ENCODE measurements around the gene EFNB3.

Gene EFNB3

DNA sequence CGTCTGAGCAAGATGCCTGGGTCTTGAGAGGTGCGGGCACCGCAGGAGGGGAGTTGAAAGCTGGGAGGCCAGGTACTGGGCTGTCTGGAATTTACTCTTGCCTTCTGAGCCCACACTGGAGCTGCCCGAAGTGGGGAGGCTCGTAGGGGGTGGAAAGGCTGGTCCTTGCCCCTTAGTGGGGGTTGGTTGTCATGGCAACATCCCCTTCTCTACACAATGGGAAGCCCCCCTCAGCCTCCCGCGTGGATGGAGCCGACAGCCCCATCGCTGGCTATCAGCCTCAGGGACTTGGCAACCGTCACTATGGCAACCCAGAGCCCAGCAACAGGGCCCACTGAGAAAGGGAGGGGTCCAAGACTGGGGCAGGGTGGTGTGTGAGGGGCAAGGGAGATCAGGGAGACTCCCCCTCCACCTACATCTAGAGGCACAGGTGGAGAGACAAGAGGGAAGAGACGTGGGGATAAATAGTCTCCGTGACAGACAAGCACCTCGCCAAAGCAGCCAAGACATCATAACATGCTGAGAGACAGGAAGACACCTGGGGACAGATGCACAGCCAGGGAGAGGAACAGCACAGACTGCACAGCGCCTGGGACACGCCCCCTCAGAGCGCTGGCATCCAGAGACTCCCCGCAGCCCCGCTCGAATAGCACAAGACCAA lies 7.2 kb downstream of the EFNB3 start:
- H4K20me1 ChIP-seq = peaks cover 0 to 8% (median 0%) of the 10 kb centered on the region in 11 experiments; a peak in 4 of 22 replicates
- H3K27ac ChIP-seq = no peak overlapping the region
- H3K4me3 ChIP-seq = no peak overlapping the region
- peaks cover 45 to 80% (median 62%) of the 10 kb centered on the region in 10 experiments for H3K4me1 ChIP-seq
- peaks cover 40 to 80% (median 69%) of the 10 kb centered on the region in 11 experiments for H3K27me3 ChIP-seq
- no peaks in the 10 kb centered on the region for H3K9me3 ChIP-seq (replicated peaks in 1 of 11)
- no peak for TF ChIP-seq Cebpa-rat (IDR thresholded peaks at IDR 0.05)
- no peaks in the 10 kb centered on the region for H3K36me3 ChIP-seq
- H3K9ac ChIP-seq = no peak overlapping the region
- H3K4me2 ChIP-seq = peak overlapping the region in 4 of 11 experiments; percentile 3 to 71 (median 29); a peak in 6 of 22 replicates

GRCh38 chr17:7713782-7714181 lies 8.8 kb downstream of the EFNB3 start:
- Histone ChIP-seq H3K9ac (peak overlapping the region in 4 of 11 experiments; percentile 16 to 35 (median 22); a peak in 3 of 22 replicates), H3K9me3 (replicated peaks in 1 of 11) (no peaks in the 10 kb centered on the region), H4K20me1 (no peaks in the 10 kb centered on the region), H3K4me3 (no peak overlapping the region), H3K27ac (peak overlapping the region in 5 of 11 experiments; percentile 4 to 35 (median 12); a peak in 1 of 22 replicates), H3K4me2 (peak overlapping the region; percentile 36 to 98 (median 93)), H3K4me1 (peaks cover 52 to 92% (median 75%) of the 10 kb centered on the region in 10 experiments), H3K36me3 (no peaks in the 10 kb centered on the region), H3K27me3 (peaks cover 42 to 81% (median 71%) of the 10 kb centered on the region in 11 experiments)
- TF ChIP-seq Cebpa-rat (IDR thresholded peaks at IDR 0.05) = no peak

DNA sequence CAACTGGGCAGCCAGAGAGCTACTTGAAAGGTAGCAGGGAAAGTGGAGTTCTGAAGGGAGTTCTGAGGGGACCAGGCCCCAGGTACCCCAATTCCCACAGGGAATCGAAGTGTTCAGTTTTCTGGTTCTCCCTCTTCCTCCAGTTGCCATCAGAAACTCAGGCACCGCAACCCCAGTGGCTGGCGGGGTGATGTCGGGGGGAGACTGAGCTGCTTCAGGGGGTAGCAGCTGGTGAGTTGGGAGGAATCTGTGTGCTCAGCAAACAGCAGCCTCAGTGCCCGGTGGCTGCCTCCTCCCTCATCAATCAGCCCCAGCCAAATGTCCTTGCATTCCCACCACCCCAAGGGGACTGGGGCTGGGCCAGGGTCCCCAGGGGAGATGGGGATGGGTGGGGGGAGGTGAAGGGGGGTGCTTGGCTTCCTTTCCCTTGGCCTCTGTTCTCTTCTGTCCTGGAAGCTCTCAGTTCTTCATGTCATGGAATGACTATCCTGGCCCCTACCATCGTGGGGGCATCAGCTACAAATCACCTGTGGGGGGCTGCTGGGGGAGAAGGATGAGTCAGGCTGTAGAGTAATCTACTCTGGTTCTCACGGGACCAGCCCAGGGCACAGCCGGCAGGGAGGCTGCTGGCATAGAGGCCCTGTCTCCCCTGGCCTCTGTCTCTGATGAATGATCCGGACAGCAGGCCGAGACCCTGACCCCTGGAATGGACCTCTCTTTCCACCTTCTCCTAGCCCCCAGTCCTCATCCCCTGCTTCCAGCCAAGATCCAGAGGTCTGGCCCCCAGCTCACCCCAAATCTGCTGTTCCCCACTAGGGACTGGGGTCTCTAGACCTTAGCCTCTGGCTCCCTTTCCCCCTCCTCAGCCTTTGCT lies 10.0 kb downstream of the EFNB3 start:
- Histone ChIP-seq H3K4me1 (peaks cover 50 to 82% (median 72%) of the 10 kb centered on the region in 10 experiments), H4K20me1 (no peaks in the 10 kb centered on the region; a peak in 1 of 22 replicates), H3K27me3 (peaks cover 45 to 87% (median 82%) of the 10 kb centered on the region in 11 experiments), H3K27ac (no peak overlapping the region), H3K4me2 (peak overlapping the region; percentile 36 to 98 (median 93); a peak in 21 of 22 replicates), H3K9me3 (replicated peaks in 1 of 11) (no peaks in the 10 kb centered on the region), H3K36me3 (no peaks in the 10 kb centered on the region), H3K4me3 (no peak overlapping the region), H3K9ac (peak overlapping the region in 3 of 11 experiments; percentile 16 to 44 (median 25); a peak in 2 of 22 replicates)
- TF ChIP-seq Cebpa-rat (IDR thresholded peaks at IDR 0.05) = no peak

DNA sequence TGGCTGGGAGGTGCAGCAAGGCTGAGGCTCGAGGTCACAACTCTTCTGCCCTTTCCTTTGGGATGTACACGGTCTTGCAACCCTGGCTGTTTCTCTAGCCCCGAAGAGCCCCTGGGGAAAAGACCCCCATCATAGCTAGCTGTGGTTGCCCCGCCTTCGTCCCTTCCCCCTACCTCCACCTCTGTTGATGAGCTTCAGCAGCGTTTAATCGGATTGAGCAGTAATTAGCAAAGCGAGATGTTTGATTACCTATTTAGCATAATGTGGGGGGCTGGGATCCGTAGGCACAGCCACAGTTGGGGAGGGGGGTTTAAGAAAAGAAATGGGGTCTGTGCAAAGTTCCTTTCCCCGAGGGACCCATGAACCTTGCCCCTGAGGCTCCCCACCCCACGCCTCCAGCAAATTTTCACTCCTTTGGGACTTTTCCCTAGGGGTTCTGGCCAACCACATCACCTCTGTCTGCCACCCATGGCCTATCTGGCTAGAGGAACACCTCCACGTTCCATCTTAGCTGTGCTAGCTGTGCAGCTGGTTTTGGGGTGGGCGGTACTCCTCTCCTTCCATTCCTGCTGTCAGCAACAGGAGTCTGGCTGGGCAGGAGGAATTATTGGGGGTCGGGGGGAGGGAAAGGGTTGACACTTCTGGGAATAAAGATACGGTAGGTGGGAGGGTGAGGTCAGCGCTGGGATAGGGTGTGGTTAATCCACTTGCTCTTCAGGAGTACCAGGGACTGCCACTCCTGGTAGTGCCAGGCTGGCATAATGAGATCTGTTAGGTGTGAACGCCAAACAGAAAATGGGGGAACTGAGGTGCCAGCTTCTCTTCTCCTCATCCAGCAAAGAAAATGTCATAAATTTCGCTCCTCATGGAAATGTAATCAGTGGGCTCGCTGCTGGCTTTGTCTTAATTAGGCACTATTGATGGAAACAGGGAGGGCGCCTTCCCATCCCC lies 11.2 kb downstream of the EFNB3 start:
- peak overlapping the region; percentile 48 to 72 (median 68); a peak in 21 of 22 replicates for H3K9ac ChIP-seq
- H3K27me3 ChIP-seq = peaks cover 45 to 96% (median 88%) of the 10 kb centered on the region in 11 experiments
- peak overlapping the region; percentile 52 to 70 (median 60) for H3K4me3 ChIP-seq

GRCh38 chr17:7716901-7717755 lies 12.1 kb downstream of the EFNB3 start, which contains the start of gene DNAH2:
DNAH2 (plus strand) TSS chr17:7717744; CDS start chr17:7719735, 1,991 bp downstream.
- peaks cover 45 to 88% (median 82%) of the 10 kb centered on the region in 11 experiments for H3K27me3 ChIP-seq
- H3K36me3 ChIP-seq = no peaks in the 10 kb centered on the region
- H3K4me2 ChIP-seq = peak within 1 kb of the TSS; percentile 76 to 98 (median 93)
- TF ChIP-seq Cebpa-rat (IDR thresholded peaks at IDR 0.05) = no peak
- no peaks in the 10 kb centered on the region for H3K9me3 ChIP-seq (replicated peaks in 1 of 11)
- peak within 1 kb of the TSS; percentile 48 to 72 (median 68) for H3K9ac ChIP-seq
- H3K4me1 ChIP-seq = peaks cover 37 to 66% (median 58%) of the 10 kb centered on the region in 10 experiments
- H3K27ac ChIP-seq = peak within 1 kb of the TSS; percentile 7 to 53 (median 36); a peak in 16 of 22 replicates
- H4K20me1 ChIP-seq = no peaks in the 10 kb centered on the region; a peak in 1 of 22 replicates
- H3K4me3 ChIP-seq = peak within 1 kb of the TSS; percentile 52 to 70 (median 60)

More for the DNA sequence above, 11.2 kb downstream of the EFNB3 start:
- H4K20me1 ChIP-seq = no peaks in the 10 kb centered on the region; a peak in 1 of 22 replicates
- no peaks in the 10 kb centered on the region for H3K36me3 ChIP-seq
- peak overlapping the region; percentile 76 to 98 (median 93) for H3K4me2 ChIP-seq
- H3K4me1 ChIP-seq = peaks cover 38 to 70% (median 60%) of the 10 kb centered on the region in 10 experiments
- peak overlapping the region in 9 of 11 experiments; percentile 7 to 53 (median 33); a peak in 11 of 22 replicates for H3K27ac ChIP-seq
- no peaks in the 10 kb centered on the region for H3K9me3 ChIP-seq (replicated peaks in 1 of 11)
- no peak for TF ChIP-seq Cebpa-rat (IDR thresholded peaks at IDR 0.05)

DNA sequence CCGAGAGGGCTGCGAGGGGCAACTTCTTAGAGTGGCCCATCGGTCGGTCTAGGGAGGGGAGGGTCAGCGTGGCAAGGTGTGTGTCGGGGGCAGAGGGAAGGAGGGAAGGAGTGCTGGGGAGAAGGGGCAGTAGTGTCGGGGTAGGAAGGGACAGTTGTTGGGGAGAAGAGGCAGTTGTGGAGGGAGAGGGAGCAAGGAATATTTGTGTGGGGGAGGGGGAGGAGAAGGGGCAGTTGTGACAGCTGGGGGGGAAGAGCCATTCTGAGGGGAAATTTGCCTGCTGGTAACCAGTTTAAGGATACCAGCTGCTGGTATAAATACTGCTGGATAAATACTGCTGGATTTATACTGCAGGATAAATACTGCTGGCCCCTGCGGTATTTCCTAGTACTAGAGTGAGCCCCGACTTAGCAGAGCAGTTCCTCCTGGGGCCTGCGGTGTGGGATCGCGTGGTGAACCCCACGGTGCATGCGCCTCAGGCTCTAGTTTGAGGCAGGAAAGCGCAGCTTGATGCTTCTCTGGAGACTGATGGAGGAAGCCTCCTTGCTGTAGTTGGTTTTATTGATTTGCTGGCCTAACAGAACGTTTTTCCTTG lies 12.9 kb downstream of the EFNB3 start:
- Histone ChIP-seq H3K27me3 (peaks cover 45 to 80% (median 74%) of the 10 kb centered on the region in 11 experiments), H3K9ac (peak overlapping the region; percentile 48 to 72 (median 68); a peak in 20 of 22 replicates), H3K9me3 (replicated peaks in 1 of 11) (no peaks in the 10 kb centered on the region), H4K20me1 (no peaks in the 10 kb centered on the region; a peak in 1 of 22 replicates), H3K4me1 (peaks cover 36 to 61% (median 54%) of the 10 kb centered on the region in 10 experiments), H3K4me2 (peak overlapping the region; percentile 76 to 98 (median 93)), H3K4me3 (peak overlapping the region; percentile 52 to 70 (median 60)), H3K36me3 (no peaks in the 10 kb centered on the region), H3K27ac (peak overlapping the region in 5 of 11 experiments; percentile 7 to 53 (median 42); a peak in 7 of 22 replicates)
- TF ChIP-seq Cebpa-rat (IDR thresholded peaks at IDR 0.05) = no peak

DNA sequence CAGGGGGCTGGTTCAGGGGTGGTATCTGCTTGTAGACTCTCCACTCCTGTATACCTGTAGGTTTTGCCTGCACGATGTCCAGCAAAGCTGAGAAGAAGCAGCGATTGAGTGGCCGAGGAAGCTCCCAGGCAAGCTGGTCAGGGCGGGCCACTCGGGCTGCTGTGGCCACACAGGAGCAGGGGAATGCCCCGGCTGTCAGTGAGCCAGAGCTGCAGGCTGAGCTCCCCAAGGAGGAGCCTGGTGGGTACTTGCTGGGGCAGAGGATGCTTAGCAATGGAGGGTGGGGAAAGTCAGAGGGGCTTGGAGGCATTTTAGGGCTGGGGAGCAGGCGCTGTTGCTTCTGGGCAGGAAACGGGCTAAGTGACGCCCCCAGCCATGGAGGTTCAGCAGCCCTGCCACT lies 14.7 kb downstream of the EFNB3 start:
- Histone ChIP-seq H3K4me1 (peaks cover 23 to 46% (median 40%) of the 10 kb centered on the region in 10 experiments), H3K27me3 (peaks cover 43 to 62% (median 57%) of the 10 kb centered on the region in 11 experiments), H3K27ac (no peak overlapping the region)

More for the DNA sequence above, 14.7 kb downstream of the EFNB3 start:
- TF ChIP-seq Cebpa-rat (IDR thresholded peaks at IDR 0.05) = no peak
- no peaks in the 10 kb centered on the region for H3K36me3 ChIP-seq
- no peak overlapping the region for H3K4me3 ChIP-seq
- H3K9ac ChIP-seq = no peak overlapping the region
- no peaks in the 10 kb centered on the region; a peak in 1 of 22 replicates for H4K20me1 ChIP-seq
- no peak overlapping the region for H3K4me2 ChIP-seq
- H3K9me3 ChIP-seq (replicated peaks in 1 of 11) = no peaks in the 10 kb centered on the region
